Measurements from ENCODE around the gene RNF6.

RNF6 gene

GRCh38 chr13:26229080-26229615, 7.0 kb upstream of the RNF6 start (continued):
- no peak for TF ChIP-seq TOX (CRISPR knock-in tag; IDR thresholded peaks at IDR 0.05; ENCODE audit: borderline replicate concordance)
- no peak for TF ChIP-seq CSDC2 (CRISPR knock-in tag; IDR thresholded peaks at IDR 0.05)
- TF ChIP-seq PPARA (CRISPR knock-in tag; IDR thresholded peaks at IDR 0.05; ENCODE audit: borderline replicate concordance): no peak

- no peak for TF ChIP-seq ISL1 (CRISPR knock-in tag; IDR thresholded peaks at IDR 0.05)
- no peak for TF ChIP-seq OSR1 (CRISPR knock-in tag; IDR thresholded peaks at IDR 0.05)
- no peak for TF ChIP-seq ARNTL (CRISPR knock-in tag; IDR thresholded peaks at IDR 0.05; ENCODE audit: borderline replicate concordance, low read depth)
- no peak for TF ChIP-seq ZNF70 (CRISPR knock-in tag; IDR thresholded peaks at IDR 0.05)
- TF ChIP-seq ZC3H10 (CRISPR knock-in tag; IDR thresholded peaks at IDR 0.05): no peak
- TF ChIP-seq ZFP30 (CRISPR knock-in tag; IDR thresholded peaks at IDR 0.05): no peak
- no peak; the same call in 2 of the 3 replicates for ATAC-seq
These were observed 6.0 kb upstream of the RNF6 start for GRCh38 chr13:26228096-26228495.

- TF ChIP-seq GLIS3 (CRISPR knock-in tag; IDR thresholded peaks at IDR 0.05) (no peak), POU6F1 (CRISPR knock-in tag; IDR thresholded peaks at IDR 0.05; ENCODE audit: borderline replicate concordance, low read depth) (no peak), TCF4 (CRISPR knock-in tag; IDR thresholded peaks at IDR 0.05; ENCODE audit: borderline replicate concordance) (no peak), ZNF8 (CRISPR knock-in tag; IDR thresholded peaks at IDR 0.05) (no peak), ARNTL (CRISPR knock-in tag; IDR thresholded peaks at IDR 0.05; ENCODE audit: borderline replicate concordance, low read depth) (no peak), TOX (CRISPR knock-in tag; IDR thresholded peaks at IDR 0.05; ENCODE audit: borderline replicate concordance) (no peak)
- no peak for ATAC-seq
These were observed 5.3 kb upstream of the RNF6 start for GRCh38 chr13:26227166-26227971.

GRCh38 chr13:26225896-26226617, 3.9 kb upstream of the RNF6 start:
- ATAC-seq: no peak

More at GRCh38 chr13:26225896-26226617, 3.9 kb upstream of the RNF6 start:
- TF ChIP-seq TOX (CRISPR knock-in tag; IDR thresholded peaks at IDR 0.05; ENCODE audit: borderline replicate concordance) (no peak), CSDC2 (CRISPR knock-in tag; IDR thresholded peaks at IDR 0.05) (no peak), CSRNP3 (CRISPR knock-in tag; IDR thresholded peaks at IDR 0.05) (no peak), TCF4 (CRISPR knock-in tag; IDR thresholded peaks at IDR 0.05; ENCODE audit: borderline replicate concordance) (no peak), PATZ1 (CRISPR knock-in tag; IDR thresholded peaks at IDR 0.05; ENCODE audit: borderline replicate concordance) (no peak), PPARA (CRISPR knock-in tag; IDR thresholded peaks at IDR 0.05; ENCODE audit: borderline replicate concordance) (no peak), ZNF70 (CRISPR knock-in tag; IDR thresholded peaks at IDR 0.05) (no peak), ZFP3 (CRISPR knock-in tag; IDR thresholded peaks at IDR 0.05) (no peak), ZC3H10 (CRISPR knock-in tag; IDR thresholded peaks at IDR 0.05) (no peak)

Data from SK-N-SH treated with all-trans-retinoic acid at 6 μM for 48 hours (cell line).